Body of pancreas (tissue), 4 donors: ENCODE measurements around the gene PDZD2. TPM values are rescaled to one million over a fixed set of nuclear protein-coding genes. Genes with fewer than 3 reads are reported as not detected.
A peak's percentile ranks its signal among the peaks of the same experiment; 100 is the strongest.

Source experiments
- ATAC-seq: fragments of 150-250 bp; one replicate; pipeline ENCODE4 v1.9.1; 2016
- DNase-seq, 4 donors: peaks; one replicate each; pipeline ENCODE4 v3.0.0-alpha.2; 2019
- H3K27ac ChIP-seq, 4 donors: fragments of 200-600 bp; sonication (generic); 1 replicate in 3 of 4; 2 replicates in 1 of 4; pipeline versions ENCODE4 v1.5.1 to v1.6.1; 2016 to 2019; ENCODE audit warnings: mild to moderate bottlenecking in 1 of 4, mixed read lengths in 1 of 4, moderate library complexity in 1 of 4
- H3K27me3 ChIP-seq, 2 donors: fragments of 200-600 bp; sonication (generic); one replicate each; pipeline ENCODE4 v1.6.0; 2016; ENCODE audit warnings: mild to moderate bottlenecking in 1 of 2
- H3K36me3 ChIP-seq, 2 donors: fragments of 200-600 bp; sonication (generic); replicated peaks in 1 of 2; 2 replicates each; pipeline ENCODE4 v1.5.1; 2016; ENCODE audit warnings: low read depth in 2 of 2; ENCODE audit not compliant: insufficient read depth in 1 of 2
- H3K4me1 ChIP-seq: fragments of 200-600 bp; sonication (generic); one replicate; pipeline ENCODE4 v1.6.0; 2016
- H3K4me3 ChIP-seq, 2 donors: fragments of 200-600 bp; sonication (generic); 1 replicate in 1 of 2; 2 replicates in 1 of 2; pipeline ENCODE4 v1.5.1; 2016 to 2019
- H3K9me3 ChIP-seq, 3 donors: fragments of 200-600 bp; sonication (generic); 1 replicate in 2 of 3; 2 replicates in 1 of 3; pipeline ENCODE4 v1.5.1; 2016
- POLR2A ChIP-seq, 3 donors: fragments of 450-650 bp; IDR thresholded peaks; one replicate each; pipeline ENCODE4 v1.6.1; 2016; ENCODE audit warnings: antibody characterized with exemption in 3 of 3, mild to moderate bottlenecking in 2 of 3
- WGBS, 2 donors: methylation state at CpG; one replicate each; pipeline ENCODE4 v1.1.5; 2017; 5-methylcytosine and 5-hydroxymethylcytosine counted together
- intact Hi-C: fragments of 100-400 bp; cut with DNase I; formaldehyde crosslinking; loops from one replicate; pipeline ENCODE4 v1.15.1; 2023
- total RNA-seq, 2 donors: library from RNA; depleted of rRNA; stranded (reverse); fragments of >200 nt; gene quantifications; one replicate each; pipeline ENCODE4 v1.1.0, GENCODE V29; 2016
- TF ChIP-seq, protein P1 (sequence below), 7 experiments: fragments of 450-650 bp in 4 of 7; fragments of 200-600 bp in 3 of 7; sonication (generic) in 3 of 7; IDR thresholded peaks; one replicate each; pipeline ENCODE4 v1.5.1; 2016 to 2019; ENCODE audit warnings: antibody characterized with exemption in 7 of 7

Gene PDZD2
- total RNA-seq, 2 donors from 2014 or later, result 3.9 to 12.9 TPM

DNA sequence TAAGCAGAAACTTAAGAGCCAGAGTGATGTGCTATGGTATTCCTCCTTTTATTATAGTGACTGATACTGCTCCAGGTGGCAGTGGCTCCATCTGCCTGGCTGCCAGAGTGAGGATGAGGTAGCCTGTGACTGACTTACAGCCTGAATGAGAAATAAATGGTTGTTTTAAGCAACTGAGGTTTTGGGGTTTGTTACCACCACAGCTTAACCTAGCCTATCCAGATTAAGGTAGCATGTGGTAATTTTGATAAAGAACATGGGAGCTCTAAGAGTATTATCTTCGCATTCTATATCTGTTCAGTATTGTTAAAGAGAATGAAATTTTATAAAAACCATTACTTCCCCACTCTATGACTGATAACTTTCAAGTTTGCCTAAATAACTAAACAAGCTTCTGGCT is 496.2 kb downstream of the PDZD2 start:
- Histone ChIP-seq H3K4me1 (no peaks in the 10 kb centered on the region), H3K27me3 (no peaks in the 10 kb centered on the region), H3K9me3 (no peaks in the 10 kb centered on the region), H3K27ac (no peak overlapping the region), H3K36me3 (peaks cover 0 to 6% of the 10 kb centered on the region in 2 donors), H3K4me3 (no peak overlapping the region)
- intact Hi-C loops, result no loop called here
- TF ChIP-seq, protein P1, sequence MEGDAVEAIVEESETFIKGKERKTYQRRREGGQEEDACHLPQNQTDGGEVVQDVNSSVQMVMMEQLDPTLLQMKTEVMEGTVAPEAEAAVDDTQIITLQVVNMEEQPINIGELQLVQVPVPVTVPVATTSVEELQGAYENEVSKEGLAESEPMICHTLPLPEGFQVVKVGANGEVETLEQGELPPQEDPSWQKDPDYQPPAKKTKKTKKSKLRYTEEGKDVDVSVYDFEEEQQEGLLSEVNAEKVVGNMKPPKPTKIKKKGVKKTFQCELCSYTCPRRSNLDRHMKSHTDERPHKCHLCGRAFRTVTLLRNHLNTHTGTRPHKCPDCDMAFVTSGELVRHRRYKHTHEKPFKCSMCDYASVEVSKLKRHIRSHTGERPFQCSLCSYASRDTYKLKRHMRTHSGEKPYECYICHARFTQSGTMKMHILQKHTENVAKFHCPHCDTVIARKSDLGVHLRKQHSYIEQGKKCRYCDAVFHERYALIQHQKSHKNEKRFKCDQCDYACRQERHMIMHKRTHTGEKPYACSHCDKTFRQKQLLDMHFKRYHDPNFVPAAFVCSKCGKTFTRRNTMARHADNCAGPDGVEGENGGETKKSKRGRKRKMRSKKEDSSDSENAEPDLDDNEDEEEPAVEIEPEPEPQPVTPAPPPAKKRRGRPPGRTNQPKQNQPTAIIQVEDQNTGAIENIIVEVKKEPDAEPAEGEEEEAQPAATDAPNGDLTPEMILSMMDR (IDR thresholded peaks at IDR 0.05), result no peak
- TF ChIP-seq POLR2A (IDR thresholded peaks at IDR 0.05), result no peak
- ATAC-seq (no peak), DNase-seq (no peak)
- WGBS, 2 donors, result 95% methylated on average over 1 of the region's 1 CpG

DNA sequence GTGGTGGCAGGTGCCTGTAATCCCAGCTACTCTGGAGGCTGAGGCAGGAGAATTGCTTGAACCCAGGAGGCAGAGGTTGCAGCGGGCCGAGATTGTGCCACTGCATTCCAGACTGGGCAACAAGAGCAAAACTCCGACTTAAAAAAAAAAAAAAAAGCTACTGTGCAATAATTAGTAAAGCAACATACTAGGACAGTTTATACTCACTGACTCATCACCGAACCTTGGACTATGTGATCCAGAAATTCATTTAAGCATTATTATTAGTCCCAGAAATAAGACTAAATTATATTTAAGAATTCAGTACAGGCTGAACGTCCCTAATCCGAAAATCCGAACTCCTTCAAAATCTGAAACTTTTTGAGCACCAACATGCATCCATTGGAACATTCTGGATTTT is 497.4 kb downstream of the PDZD2 start:
- Histone ChIP-seq H3K27ac (no peak overlapping the region), H3K4me1 (no peaks in the 10 kb centered on the region), H3K36me3 (peaks cover 0 to 6% of the 10 kb centered on the region in 2 donors), H3K9me3 (no peaks in the 10 kb centered on the region), H3K27me3 (no peaks in the 10 kb centered on the region), H3K4me3 (no peak overlapping the region)
- no peak for ATAC-seq
- no peak for TF ChIP-seq POLR2A (IDR thresholded peaks at IDR 0.05)
- TF ChIP-seq, protein P1 (IDR thresholded peaks at IDR 0.05), result no peak
- WGBS, 2 donors, result 87 to 90% methylated on average over 7 of the region's 7 CpGs
- intact Hi-C loops, result no loop called here
- no peak for DNase-seq

DNA sequence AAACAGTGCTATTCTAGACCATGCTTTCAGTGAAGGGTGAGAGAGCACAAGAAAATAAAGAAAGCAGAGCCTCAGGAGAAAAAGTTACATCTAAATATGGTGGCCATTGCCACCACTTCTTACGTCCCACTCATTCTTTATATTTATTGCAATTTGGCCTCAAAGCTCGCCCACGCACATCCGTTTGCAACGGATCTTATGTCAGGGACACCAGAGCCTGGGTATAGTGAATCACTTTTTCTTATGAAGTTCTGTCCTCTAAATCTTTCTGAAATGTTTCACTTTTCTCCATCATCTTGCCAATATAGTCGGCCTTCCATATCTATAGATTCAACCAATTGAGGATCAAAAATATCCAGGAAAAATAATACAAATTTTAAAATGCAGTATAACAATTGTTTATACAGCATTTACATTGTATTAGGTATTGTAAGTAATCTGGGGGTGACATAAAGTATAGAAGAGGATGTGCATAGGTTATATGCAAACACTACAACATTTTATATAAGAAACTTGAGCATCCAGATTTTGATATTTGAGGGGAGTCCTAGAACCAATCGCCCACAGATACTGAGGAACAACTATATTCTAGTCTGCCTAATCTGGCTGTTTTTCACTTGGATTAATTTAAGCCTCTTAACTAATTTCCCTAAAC is 500.0 kb downstream of the PDZD2 start:
- H3K4me1 ChIP-seq, result peaks cover 3% of the 10 kb centered on the region
- H3K27ac ChIP-seq, result no peak overlapping the region
- no peaks in the 10 kb centered on the region for H3K27me3 ChIP-seq
- intact Hi-C loops, result no loop called here
- DNase-seq (no peak), ATAC-seq (no peak)
- no peak for TF ChIP-seq POLR2A (IDR thresholded peaks at IDR 0.05)
- TF ChIP-seq, protein P1 (IDR thresholded peaks at IDR 0.05), result no peak
- 90 to 91% methylated on average over 7 of the region's 7 CpGs for WGBS, 2 donors
- no peak overlapping the region for H3K4me3 ChIP-seq
- H3K9me3 ChIP-seq, result no peaks in the 10 kb centered on the region
- peaks cover 0 to 6% of the 10 kb centered on the region in 2 donors for H3K36me3 ChIP-seq

DNA sequence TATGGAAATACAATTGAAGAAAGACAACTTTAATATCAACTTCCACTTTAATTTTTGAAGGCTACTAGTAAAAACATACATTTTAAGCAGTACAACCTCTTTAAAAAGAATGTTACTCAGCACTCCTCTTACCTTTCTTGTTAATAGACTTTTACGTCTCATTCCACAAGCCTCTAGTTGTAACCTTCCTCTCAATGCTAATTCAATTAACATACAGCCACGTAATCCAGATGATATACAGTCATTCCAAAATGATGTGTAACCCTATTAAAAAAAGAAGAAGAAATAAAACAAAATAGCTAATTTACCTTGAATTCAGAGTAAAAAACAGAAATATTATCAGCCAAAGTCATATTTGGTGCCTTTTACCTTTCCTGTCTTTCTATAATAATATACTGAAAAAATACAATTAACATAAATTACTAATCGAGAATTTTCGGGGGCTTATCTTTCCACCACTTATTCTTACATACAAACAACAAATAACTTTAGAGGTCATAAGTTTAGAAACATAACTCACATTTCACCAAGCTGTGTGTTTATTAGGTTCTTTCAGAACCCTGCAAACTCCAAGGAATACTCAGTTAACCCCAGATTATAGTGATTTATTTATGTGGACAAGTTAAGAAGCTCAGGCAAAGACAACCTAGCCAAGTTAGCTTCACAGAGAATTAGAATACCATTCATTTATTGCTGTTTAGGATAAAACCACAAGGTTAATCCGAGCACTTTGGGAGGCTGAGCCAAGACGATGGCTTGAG is 504.9 kb downstream of the PDZD2 start:
- Histone ChIP-seq H3K4me3 (no peak overlapping the region), H3K9me3 (no peaks in the 10 kb centered on the region), H3K4me1 (peaks cover 51% of the 10 kb centered on the region), H3K27me3 (no peaks in the 10 kb centered on the region), H3K27ac (peak overlapping the region in 1 of 4 donors; percentile 36), H3K36me3 (no peaks in the 10 kb centered on the region)
- intact Hi-C loops, result no loop called here
- DNase-seq, result no peak
- ATAC-seq, result no peak
- 70 to 75% methylated on average over 6 of the region's 6 CpGs for WGBS, 2 donors
- no peak for TF ChIP-seq POLR2A (IDR thresholded peaks at IDR 0.05)
- TF ChIP-seq, protein P1 (IDR thresholded peaks at IDR 0.05), result no peak
